ENCODE results near the gene FAT3.

- TF ChIP-seq YY1 (IDR thresholded peaks at IDR 0.05; ENCODE audit: insufficient read depth, insufficient read length): no peak
- no peak for TF ChIP-seq SUZ12 (IDR thresholded peaks at IDR 0.05; ENCODE audit: extremely low read depth, insufficient read depth, insufficient read length)
- no peak for TF ChIP-seq ZNF274 (IDR thresholded peaks at IDR 0.05; ENCODE audit: low read depth, low read length)
These were observed 28.8 kb downstream of the FAT3 start for GRCh38 chr11:92253421-92253820.

Measured in NT2/D1 (cell line).